ENCODE measurements around the gene SSBP3. TPM values are rescaled to one million over a fixed set of nuclear protein-coding genes. Genes with fewer than 3 reads are reported as not detected.

The SSBP3 gene
- total RNA-seq, 1 donor, result 11.7 TPM

- no peak for TF ChIP-seq CTCF (IDR thresholded peaks at IDR 0.05; ENCODE audit: insufficient read depth, low read length)
- DNase-seq (ENCODE audit: low read depth), result no peak
- H3K4me3 ChIP-seq (ENCODE audit: low read depth, low read length), result no peak overlapping the region
Observed at GRCh38 chr1:54354899-54355298, 51.3 kb downstream of the SSBP3 start.

DNA sequence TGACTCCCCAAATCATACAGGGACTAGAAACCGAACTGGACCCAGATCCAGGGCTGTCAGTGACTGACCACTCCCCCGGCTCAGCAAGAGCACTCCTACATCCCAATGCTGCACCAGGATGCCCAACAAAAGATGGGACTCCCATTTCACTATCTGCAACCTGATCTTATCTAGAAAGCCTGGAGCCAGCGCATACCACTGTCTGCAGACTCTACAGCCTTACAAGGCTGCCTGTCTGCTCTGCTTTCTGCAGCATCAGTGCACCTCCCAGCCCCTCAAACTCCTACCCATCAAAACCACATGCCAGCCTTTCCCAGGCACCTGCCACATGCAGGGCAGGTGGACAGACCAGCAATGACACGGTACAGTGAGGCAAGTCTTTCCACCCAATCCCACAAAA, 52.2 kb downstream of the SSBP3 start:
- no peak overlapping the region for H3K4me3 ChIP-seq (ENCODE audit: low read depth, low read length)
- no peak for DNase-seq (ENCODE audit: low read depth)
- no peak for TF ChIP-seq CTCF (IDR thresholded peaks at IDR 0.05; ENCODE audit: insufficient read depth, low read length)

DNA sequence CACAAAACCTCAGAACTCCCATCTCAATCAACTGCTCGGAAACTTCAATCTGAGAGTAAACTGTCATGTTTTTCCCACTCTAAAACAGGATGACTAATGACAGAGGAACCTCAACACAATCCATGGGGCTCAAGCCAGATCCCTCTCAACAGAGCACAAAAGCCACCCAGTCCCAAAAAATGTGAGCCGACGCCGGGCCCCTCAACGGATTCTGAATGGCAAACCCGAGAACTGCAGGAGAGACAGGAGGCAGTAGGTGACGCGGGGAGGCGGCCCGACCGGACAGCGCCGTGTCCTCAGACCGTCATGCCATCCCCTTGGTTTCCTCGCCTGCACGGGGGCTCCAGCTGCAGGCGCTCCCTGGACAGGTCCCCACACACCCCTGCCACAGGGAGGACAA, 53.4 kb downstream of the SSBP3 start:
- DNase-seq (ENCODE audit: low read depth), result no peak
- TF ChIP-seq CTCF (IDR thresholded peaks at IDR 0.05; ENCODE audit: insufficient read depth, low read length), result no peak
- H3K4me3 ChIP-seq (ENCODE audit: low read depth, low read length), result no peak overlapping the region

- no peak for TF ChIP-seq CTCF (IDR thresholded peaks at IDR 0.05; ENCODE audit: insufficient read depth, low read length)
- DNase-seq (ENCODE audit: low read depth), result no peak
- H3K4me3 ChIP-seq (ENCODE audit: low read depth, low read length), result no peak overlapping the region
Observed at GRCh38 chr1:54350360-54350759, 55.8 kb downstream of the SSBP3 start.

DNA sequence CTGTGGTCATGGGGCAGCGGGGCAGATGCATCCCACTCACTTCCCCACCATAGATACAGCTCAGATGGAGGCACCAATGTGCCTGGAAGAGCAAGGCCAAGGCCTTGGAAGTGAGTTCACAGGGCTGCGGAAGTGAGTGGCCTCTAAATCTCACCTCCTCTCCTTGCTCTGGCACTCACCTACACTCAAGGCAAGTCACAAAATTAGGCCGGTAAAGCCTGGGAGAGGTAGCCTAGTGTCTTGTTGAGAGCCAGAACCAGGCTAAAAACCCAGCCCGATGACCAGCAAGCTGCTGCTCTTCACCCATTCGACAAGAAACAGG, 57.5 kb downstream of the SSBP3 start:
- TF ChIP-seq CTCF (IDR thresholded peaks at IDR 0.05; ENCODE audit: insufficient read depth, low read length), result no peak
- no peak for DNase-seq (ENCODE audit: low read depth)
- no peak overlapping the region for H3K4me3 ChIP-seq (ENCODE audit: low read depth, low read length)

DNA sequence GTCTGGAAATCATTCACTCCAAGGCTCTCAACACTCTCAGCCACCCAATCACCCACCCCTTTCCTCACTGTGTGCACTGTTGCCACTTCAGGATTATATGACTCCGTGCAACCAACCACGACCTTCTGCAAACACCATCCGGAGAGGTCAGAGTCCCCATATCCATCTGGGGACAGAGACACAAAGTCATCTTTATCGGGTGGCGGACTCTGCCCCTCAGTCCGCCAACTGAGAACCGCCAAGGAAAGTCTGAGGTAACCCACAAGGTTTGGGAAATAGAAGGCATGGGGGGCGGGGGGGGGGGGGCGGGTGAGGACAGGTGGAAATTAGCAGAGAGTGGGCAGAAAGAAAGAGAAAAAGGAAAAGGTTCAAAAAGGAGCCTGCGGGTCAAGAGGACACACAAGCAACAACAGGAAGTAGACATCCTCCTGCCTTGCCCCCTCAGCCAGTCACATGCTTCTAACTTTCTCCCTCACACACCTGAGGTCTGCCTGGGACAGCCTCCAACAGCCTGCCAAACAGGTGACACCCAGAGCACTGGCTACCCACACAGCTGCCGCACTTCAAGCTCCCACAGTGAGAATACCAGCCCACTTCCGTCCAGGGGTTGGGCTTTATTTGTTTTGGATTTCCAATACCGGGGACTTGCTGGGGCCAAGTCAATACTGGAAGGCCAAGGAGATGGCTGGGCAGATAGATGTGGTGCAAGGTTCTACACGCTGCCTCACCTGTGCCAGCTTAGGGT, 58.1 kb downstream of the SSBP3 start:
- TF ChIP-seq CTCF (IDR thresholded peaks at IDR 0.05; ENCODE audit: insufficient read depth, low read length), result no peak
- no peak overlapping the region for H3K4me3 ChIP-seq (ENCODE audit: low read depth, low read length)
- no peak for DNase-seq (ENCODE audit: low read depth)
